LNCaP clone FGC (cell line): ENCODE measurements around the gene KRTAP26-1.

Source experiments
- DNase-seq: peaks from one replicate; pipeline ENCODE4 v3.0.0-alpha.2; 2011; ENCODE audit warnings: low read depth
- H3K4me3 ChIP-seq: 2 replicates; pipeline ENCODE4 v1.5.1; 2011; ENCODE audit warnings: mild to moderate bottlenecking, low read depth, low read length, control low read depth
- TF ChIP-seq, protein P1 (sequence below): IDR thresholded peaks from 2 replicates; pipeline ENCODE4 v1.5.1; 2012; ENCODE audit warnings: mild to moderate bottlenecking; ENCODE audit not compliant: control insufficient read depth, insufficient read depth; ENCODE audit errors: extremely low read depth

Gene KRTAP26-1

DNA sequence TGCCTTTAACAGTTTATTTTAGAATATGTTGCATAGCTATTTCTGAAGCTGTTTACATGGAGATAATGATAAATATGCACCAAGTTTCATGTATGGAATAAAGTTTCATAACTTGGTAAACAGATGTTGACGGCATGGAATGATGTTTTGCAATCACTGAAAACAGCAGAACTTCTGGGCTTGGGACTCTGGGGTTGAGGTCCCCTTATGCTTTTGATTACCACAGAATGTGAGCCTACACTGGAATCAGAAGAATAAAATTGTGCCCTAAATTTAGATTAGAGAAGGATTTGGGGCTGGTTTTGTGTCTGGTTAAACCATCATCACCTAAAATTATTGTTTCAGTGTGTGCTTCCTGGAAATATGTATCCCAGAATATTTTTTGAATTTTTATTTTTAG is 48.5 kb downstream of the KRTAP26-1 start:
- H3K4me3 ChIP-seq, result no peak overlapping the region
- no peak for DNase-seq
- TF ChIP-seq, protein P1, sequence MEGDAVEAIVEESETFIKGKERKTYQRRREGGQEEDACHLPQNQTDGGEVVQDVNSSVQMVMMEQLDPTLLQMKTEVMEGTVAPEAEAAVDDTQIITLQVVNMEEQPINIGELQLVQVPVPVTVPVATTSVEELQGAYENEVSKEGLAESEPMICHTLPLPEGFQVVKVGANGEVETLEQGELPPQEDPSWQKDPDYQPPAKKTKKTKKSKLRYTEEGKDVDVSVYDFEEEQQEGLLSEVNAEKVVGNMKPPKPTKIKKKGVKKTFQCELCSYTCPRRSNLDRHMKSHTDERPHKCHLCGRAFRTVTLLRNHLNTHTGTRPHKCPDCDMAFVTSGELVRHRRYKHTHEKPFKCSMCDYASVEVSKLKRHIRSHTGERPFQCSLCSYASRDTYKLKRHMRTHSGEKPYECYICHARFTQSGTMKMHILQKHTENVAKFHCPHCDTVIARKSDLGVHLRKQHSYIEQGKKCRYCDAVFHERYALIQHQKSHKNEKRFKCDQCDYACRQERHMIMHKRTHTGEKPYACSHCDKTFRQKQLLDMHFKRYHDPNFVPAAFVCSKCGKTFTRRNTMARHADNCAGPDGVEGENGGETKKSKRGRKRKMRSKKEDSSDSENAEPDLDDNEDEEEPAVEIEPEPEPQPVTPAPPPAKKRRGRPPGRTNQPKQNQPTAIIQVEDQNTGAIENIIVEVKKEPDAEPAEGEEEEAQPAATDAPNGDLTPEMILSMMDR, result no peak

DNA sequence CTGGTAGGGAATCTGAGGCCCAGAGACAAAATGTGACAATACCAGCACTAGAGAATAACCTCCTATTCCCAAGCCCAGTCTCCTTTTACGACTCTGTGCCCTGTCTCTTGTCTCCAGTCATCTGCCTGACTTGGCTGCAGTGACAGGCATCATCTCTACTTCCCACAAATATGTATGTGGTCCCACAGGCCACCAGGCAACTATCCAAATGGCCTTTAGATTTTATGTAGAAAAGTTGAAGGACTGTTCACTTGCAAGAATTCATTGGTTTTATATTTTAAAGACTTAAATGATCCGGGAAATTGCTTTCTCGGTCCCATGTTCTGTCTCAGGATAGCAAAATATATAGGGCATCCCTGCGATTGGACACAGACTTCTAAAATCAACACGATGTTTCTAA is 49.0 kb downstream of the KRTAP26-1 start:
- TF ChIP-seq, protein P1, result no peak
- DNase-seq, result no peak
- no peak overlapping the region for H3K4me3 ChIP-seq

DNA sequence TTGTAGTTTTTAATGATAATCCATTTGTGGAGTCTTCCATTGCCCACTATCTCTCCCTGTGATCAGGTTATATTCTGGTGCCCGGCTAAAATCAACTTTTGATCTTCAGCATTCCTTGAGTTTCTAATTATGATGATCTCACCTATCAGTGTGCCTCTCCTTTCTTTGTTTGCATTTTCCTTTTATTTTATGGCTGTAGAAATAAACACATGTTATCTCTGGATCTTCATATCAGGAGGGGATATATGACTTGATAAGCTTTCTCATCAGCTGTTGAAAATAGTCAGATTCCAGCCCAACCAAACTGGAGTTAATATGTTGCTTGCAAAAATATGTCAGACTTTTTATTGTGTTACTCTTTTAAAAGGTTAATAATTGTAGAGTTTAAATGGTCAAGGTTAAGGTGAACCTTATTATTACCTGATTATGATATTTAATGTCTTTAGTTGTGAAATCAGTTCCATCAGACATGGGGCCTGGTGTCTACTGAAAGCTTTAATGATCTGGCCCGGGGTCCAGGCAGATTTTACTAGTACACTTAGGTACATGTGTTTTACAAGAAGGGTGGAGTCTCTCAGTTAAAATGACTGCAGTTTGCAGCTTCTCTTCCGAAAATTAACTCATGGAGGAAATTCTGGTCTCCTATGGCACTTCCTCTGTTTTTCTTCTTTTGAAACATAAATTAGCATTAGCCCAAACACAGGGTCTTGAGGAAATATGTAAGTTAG is 50.1 kb downstream of the KRTAP26-1 start:
- DNase-seq, result peak; percentile 63
- no peak overlapping the region for H3K4me3 ChIP-seq
- TF ChIP-seq, protein P1, result no peak
